ENCODE measurements around the gene KRT76. TPM values are rescaled to one million over a fixed set of nuclear protein-coding genes. Genes with fewer than 3 reads are reported as not detected.

Gene KRT76
- total RNA-seq, 1 donor from 2014 or later: not detected

DNA sequence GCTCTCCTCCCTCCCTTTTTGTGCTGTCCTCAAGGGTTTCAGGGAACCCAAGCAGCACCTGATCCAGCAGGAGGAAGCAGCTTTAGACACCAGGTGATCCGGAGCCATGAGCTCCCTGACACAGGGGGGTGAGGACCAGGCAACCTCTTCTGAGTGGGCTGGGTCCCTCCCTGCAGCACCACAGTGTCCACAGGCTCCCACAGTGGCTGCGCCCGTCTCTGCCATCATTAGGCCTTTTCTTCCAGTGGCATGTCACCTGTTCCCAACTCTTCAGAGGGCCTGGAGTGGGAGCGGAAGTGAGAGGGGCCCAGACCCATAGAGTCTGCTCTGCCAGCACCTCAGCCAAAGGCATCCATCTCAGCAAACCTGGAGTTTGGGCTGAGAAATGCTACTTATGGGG lies 421 bp upstream of the KRT76 start:
- TF ChIP-seq, protein P1, sequence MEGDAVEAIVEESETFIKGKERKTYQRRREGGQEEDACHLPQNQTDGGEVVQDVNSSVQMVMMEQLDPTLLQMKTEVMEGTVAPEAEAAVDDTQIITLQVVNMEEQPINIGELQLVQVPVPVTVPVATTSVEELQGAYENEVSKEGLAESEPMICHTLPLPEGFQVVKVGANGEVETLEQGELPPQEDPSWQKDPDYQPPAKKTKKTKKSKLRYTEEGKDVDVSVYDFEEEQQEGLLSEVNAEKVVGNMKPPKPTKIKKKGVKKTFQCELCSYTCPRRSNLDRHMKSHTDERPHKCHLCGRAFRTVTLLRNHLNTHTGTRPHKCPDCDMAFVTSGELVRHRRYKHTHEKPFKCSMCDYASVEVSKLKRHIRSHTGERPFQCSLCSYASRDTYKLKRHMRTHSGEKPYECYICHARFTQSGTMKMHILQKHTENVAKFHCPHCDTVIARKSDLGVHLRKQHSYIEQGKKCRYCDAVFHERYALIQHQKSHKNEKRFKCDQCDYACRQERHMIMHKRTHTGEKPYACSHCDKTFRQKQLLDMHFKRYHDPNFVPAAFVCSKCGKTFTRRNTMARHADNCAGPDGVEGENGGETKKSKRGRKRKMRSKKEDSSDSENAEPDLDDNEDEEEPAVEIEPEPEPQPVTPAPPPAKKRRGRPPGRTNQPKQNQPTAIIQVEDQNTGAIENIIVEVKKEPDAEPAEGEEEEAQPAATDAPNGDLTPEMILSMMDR (IDR thresholded peaks at IDR 0.05; ENCODE audit: unreplicated experiment): no peak
- no peak overlapping the region for H3K27ac Mint-ChIP-seq
- H3K4me3 Mint-ChIP-seq: no peak overlapping the region
- no peaks in the 10 kb centered on the region for H3K4me1 Mint-ChIP-seq
- H3K27me3 Mint-ChIP-seq (ENCODE audit: low read depth): peaks cover 89% of the 10 kb centered on the region
- no peak for DNase-seq (ENCODE audit: low spot score in 2 of 2, unreplicated experiment in 2 of 2)
- no peaks in the 10 kb centered on the region for H3K36me3 Mint-ChIP-seq
- H3K9me3 Mint-ChIP-seq: no peaks in the 10 kb centered on the region

DNA sequence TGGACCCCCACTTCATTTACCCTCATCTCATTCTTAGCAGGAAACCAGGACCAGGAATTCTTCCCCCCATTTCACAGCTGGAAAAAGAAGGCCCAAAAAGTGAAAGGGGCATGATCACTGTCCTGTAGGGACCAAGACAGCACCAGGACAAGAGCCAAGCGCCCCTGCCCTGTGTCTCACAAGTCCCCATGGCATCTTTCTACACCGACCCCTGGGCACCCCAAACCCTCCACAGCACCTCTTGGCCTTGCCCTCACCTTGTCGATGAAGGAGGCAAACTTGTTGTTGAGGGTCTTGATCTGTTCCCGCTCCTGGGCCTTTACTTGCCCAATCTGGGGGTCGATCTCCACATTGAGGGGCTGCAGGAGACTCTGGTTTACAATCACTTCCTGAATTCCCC lies 710 bp downstream of the KRT76 start:
- H3K4me1 Mint-ChIP-seq: no peaks in the 10 kb centered on the region
- H3K27ac Mint-ChIP-seq: no peak overlapping the region
- DNase-seq (ENCODE audit: low spot score in 2 of 2, unreplicated experiment in 2 of 2): no peak
- H3K36me3 Mint-ChIP-seq: no peaks in the 10 kb centered on the region
- no peak overlapping the region for H3K4me3 Mint-ChIP-seq
- TF ChIP-seq, protein P1 (IDR thresholded peaks at IDR 0.05; ENCODE audit: unreplicated experiment): no peak
- peaks cover 87% of the 10 kb centered on the region for H3K27me3 Mint-ChIP-seq (ENCODE audit: low read depth)
- H3K9me3 Mint-ChIP-seq: no peaks in the 10 kb centered on the region

DNA sequence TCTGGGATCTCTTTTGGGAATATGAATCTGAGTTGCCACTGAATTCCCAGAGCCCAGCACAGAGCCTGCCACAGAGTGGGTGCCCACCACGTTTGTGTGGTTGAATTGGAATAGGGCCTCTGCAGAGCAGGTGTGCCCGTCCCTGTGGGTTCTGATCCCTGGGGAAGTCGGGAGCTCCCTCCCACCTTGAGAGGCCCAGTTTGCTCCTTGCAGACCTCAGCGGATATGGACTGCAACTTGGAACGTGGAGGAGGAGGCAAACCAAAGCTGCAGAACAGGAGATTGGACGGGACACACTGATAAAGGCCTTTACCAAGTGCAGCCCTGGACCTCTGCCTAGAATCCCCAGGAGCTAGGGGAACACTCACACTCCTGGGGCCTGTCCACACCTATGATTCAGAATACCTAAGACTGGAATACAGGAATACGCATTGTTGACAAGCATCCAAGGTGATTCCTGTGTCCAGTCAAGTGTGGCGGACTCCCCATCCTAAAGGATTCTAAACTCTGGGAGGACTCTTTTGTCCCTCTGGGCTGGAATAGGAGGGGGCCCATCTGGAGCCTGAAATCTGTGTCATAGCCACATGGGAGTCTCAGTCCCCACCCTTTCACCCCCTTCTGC lies 2.4 kb downstream of the KRT76 start:
- TF ChIP-seq, protein P1 (IDR thresholded peaks at IDR 0.05; ENCODE audit: unreplicated experiment): no peak
- no peak for DNase-seq (ENCODE audit: low spot score in 2 of 2, unreplicated experiment in 2 of 2)
- H3K4me3 Mint-ChIP-seq: no peak overlapping the region
- no peaks in the 10 kb centered on the region for H3K9me3 Mint-ChIP-seq
- H3K36me3 Mint-ChIP-seq: no peaks in the 10 kb centered on the region
- H3K4me1 Mint-ChIP-seq: no peaks in the 10 kb centered on the region
- peaks cover 83% of the 10 kb centered on the region for H3K27me3 Mint-ChIP-seq (ENCODE audit: low read depth)
- no peak overlapping the region for H3K27ac Mint-ChIP-seq

DNA sequence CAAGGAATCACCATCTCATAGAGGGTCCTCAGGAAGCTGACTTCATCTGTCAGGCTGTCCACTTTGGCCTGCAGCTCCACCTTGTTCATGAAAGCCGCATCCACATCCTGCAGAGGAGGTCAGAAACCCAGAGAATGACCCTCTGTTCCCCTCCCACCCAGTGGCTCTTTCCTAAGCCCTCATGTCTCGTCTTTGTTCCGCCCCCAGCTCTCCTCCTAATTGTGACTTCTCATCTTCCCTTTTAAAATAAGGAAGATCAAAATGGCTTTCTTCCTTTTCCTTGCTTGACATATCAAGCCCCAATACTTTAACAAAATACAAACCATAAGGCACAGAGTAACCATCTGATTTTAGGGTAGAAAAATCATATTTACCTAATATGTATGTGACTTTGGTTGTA lies 4.4 kb downstream of the KRT76 start:
- Mint-ChIP-seq H3K4me3 (no peak overlapping the region), H3K36me3 (no peaks in the 10 kb centered on the region), H3K27me3 (ENCODE audit: low read depth) (peaks cover 75% of the 10 kb centered on the region), H3K9me3 (no peaks in the 10 kb centered on the region), H3K4me1 (no peaks in the 10 kb centered on the region), H3K27ac (no peak overlapping the region)
- no peak for DNase-seq (ENCODE audit: low spot score in 2 of 2, unreplicated experiment in 2 of 2)
- TF ChIP-seq, protein P1 (IDR thresholded peaks at IDR 0.05; ENCODE audit: unreplicated experiment): no peak

DNA sequence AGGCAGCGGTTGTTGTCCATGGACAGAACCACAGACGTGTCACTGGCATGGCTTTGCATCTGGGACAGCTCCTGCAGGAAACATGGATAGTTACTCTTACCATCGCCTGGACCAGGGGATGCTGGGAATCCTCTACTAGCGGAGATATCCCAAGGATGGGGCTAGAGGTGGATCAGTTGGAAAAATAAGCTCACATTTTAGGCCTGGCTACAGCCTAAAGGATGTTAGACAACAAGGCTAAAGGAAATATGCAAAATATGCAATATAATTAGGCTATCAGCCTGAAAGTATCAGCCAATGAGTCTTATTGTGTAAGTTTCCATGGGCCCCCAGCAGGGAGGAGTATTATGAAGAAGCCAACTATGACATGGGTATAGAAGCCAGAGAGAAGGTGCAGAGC lies 5.0 kb downstream of the KRT76 start:
- Mint-ChIP-seq H3K27me3 (ENCODE audit: low read depth) (peaks cover 76% of the 10 kb centered on the region), H3K9me3 (no peaks in the 10 kb centered on the region), H3K36me3 (no peaks in the 10 kb centered on the region), H3K4me1 (no peaks in the 10 kb centered on the region), H3K27ac (no peak overlapping the region), H3K4me3 (no peak overlapping the region)
- DNase-seq (ENCODE audit: low spot score in 2 of 2, unreplicated experiment in 2 of 2): no peak
- TF ChIP-seq, protein P1 (IDR thresholded peaks at IDR 0.05; ENCODE audit: unreplicated experiment): no peak

DNA sequence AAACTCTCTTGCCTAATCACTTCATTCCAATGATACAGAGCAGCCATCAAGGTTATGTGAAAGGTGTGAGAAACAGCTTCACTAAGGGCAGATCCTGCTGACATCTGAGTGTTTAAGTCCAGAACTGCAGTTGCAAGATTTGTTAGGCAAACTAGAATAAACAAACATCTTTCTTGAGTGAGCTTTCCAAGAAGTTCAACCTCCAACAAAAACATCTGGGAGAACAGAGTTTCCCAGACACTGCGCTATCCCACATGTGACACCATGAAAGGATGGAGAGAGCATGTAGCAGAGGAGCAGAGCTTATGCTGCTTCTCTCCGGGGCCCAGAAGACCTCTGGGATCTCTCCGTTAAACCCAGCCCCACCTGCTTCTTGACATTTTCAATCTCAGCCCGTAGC lies 5.6 kb downstream of the KRT76 start:
- DNase-seq (ENCODE audit: low spot score in 2 of 2, unreplicated experiment in 2 of 2): no peak
- peaks cover 72% of the 10 kb centered on the region for H3K27me3 Mint-ChIP-seq (ENCODE audit: low read depth)
- no peaks in the 10 kb centered on the region for H3K36me3 Mint-ChIP-seq
- no peak overlapping the region for H3K4me3 Mint-ChIP-seq
- no peaks in the 10 kb centered on the region for H3K4me1 Mint-ChIP-seq
- no peaks in the 10 kb centered on the region for H3K9me3 Mint-ChIP-seq
- H3K27ac Mint-ChIP-seq: no peak overlapping the region
- TF ChIP-seq, protein P1 (IDR thresholded peaks at IDR 0.05; ENCODE audit: unreplicated experiment): no peak
